ENCODE measurements around the gene NAA40. TPM values are rescaled to one million over a fixed set of nuclear protein-coding genes. Genes with fewer than 3 reads are reported as not detected.

NAA40 gene
- total RNA-seq, 3 donors from 2014 or later, result 5.9 to 27.4 (median 19.7) TPM

- H3K4me3 ChIP-seq, result peak overlapping the region in 1 of 3 donors; percentile 6
- no peak for DNase-seq (ENCODE audit: low spot score in 2 of 2)
These were observed 63.0 kb downstream of the NAA40 start for GRCh38 chr11:64001484-64002420.

GRCh38 chr11:64003807-64004589 is 65.2 kb downstream of the NAA40 start:
- Histone ChIP-seq H3K4me1 (peaks cover 13 to 17% of the 10 kb centered on the region in 2 donors), H3K36me3 (no peaks in the 10 kb centered on the region), H3K4me3 (no peak overlapping the region), H3K27me3 (no peaks in the 10 kb centered on the region), H3K9me3 (no peaks in the 10 kb centered on the region), H3K27ac (no peak overlapping the region)
- no peak for DNase-seq (ENCODE audit: low spot score in 2 of 2)
- intact Hi-C loops (cut with DNase I; ENCODE audit: low total_unique reads), result no loop called here
- no peak for TF ChIP-seq POLR2A (IDR thresholded peaks at IDR 0.05)
- TF ChIP-seq POLR2AphosphoS5 (IDR thresholded peaks at IDR 0.05), result no peak

More at GRCh38 chr11:64001484-64002420, 63.0 kb downstream of the NAA40 start:
- intact Hi-C loops (cut with DNase I; ENCODE audit: low total_unique reads), result no loop called here
- Histone ChIP-seq H3K27ac (peak overlapping the region in 1 of 2 donors; percentile 12), H3K27me3 (no peaks in the 10 kb centered on the region), H3K9me3 (no peaks in the 10 kb centered on the region), H3K36me3 (no peaks in the 10 kb centered on the region), H3K4me1 (peaks cover 15 to 17% of the 10 kb centered on the region in 2 donors)
- TF ChIP-seq POLR2A (IDR thresholded peaks at IDR 0.05), result no peak
- TF ChIP-seq CTCF (IDR thresholded peaks at IDR 0.05), result no peak
- no peak for TF ChIP-seq POLR2AphosphoS5 (IDR thresholded peaks at IDR 0.05)

GRCh38 chr11:64004590-64004984 is 65.8 kb downstream of the NAA40 start:
- H3K4me1 ChIP-seq, result peaks cover 8 to 11% of the 10 kb centered on the region in 2 donors
- intact Hi-C loops (cut with DNase I; ENCODE audit: low total_unique reads), result no loop called here
- no peaks in the 10 kb centered on the region for H3K9me3 ChIP-seq
- H3K36me3 ChIP-seq, result no peaks in the 10 kb centered on the region
- TF ChIP-seq POLR2A (IDR thresholded peaks at IDR 0.05), result no peak
- no peak for TF ChIP-seq CTCF (IDR thresholded peaks at IDR 0.05)
- TF ChIP-seq POLR2AphosphoS5 (IDR thresholded peaks at IDR 0.05), result no peak
- no peak for DNase-seq (ENCODE audit: low spot score in 2 of 2)
- no peaks in the 10 kb centered on the region for H3K27me3 ChIP-seq
- no peak overlapping the region for H3K4me3 ChIP-seq
- no peak overlapping the region for H3K27ac ChIP-seq

GRCh38 chr11:64005691-64006090 is 66.9 kb downstream of the NAA40 start:
- no peaks in the 10 kb centered on the region for H3K36me3 ChIP-seq
- H3K4me3 ChIP-seq, result no peak overlapping the region
- intact Hi-C loops (cut with DNase I; ENCODE audit: low total_unique reads), result no loop called here
- H3K4me1 ChIP-seq, result peaks cover 0 to 4% of the 10 kb centered on the region in 2 donors
- no peak for DNase-seq (ENCODE audit: low spot score in 2 of 2)
- no peak for TF ChIP-seq CTCF (IDR thresholded peaks at IDR 0.05)
- TF ChIP-seq POLR2A (IDR thresholded peaks at IDR 0.05), result no peak
- no peak for TF ChIP-seq POLR2AphosphoS5 (IDR thresholded peaks at IDR 0.05)
- H3K9me3 ChIP-seq, result no peaks in the 10 kb centered on the region
- H3K27me3 ChIP-seq, result no peaks in the 10 kb centered on the region
- no peak overlapping the region for H3K27ac ChIP-seq

GRCh38 chr11:64006398-64006797 is 67.6 kb downstream of the NAA40 start:
- H3K9me3 ChIP-seq, result no peaks in the 10 kb centered on the region
- TF ChIP-seq POLR2A (IDR thresholded peaks at IDR 0.05) (no peak), POLR2AphosphoS5 (IDR thresholded peaks at IDR 0.05) (no peak), CTCF (IDR thresholded peaks at IDR 0.05) (no peak)
- no peaks in the 10 kb centered on the region for H3K36me3 ChIP-seq
- DNase-seq (ENCODE audit: low spot score in 2 of 2), result no peak
- no peaks in the 10 kb centered on the region for H3K27me3 ChIP-seq
- H3K4me1 ChIP-seq, result peaks cover 0 to 4% of the 10 kb centered on the region in 2 donors
- intact Hi-C loops (cut with DNase I; ENCODE audit: low total_unique reads), result no loop called here
- H3K4me3 ChIP-seq, result no peak overlapping the region
- H3K27ac ChIP-seq, result no peak overlapping the region

Other genes starting within 250 kb of the NAA40 start
- 10 to 100 TPM in 1 of 3 donors, 1 to 10 TPM in 2; 8.8 to 12.5 (median 9.7) TPM for gene ZFTA, start 170.2 kb upstream of the NAA40 start, total RNA-seq
- 10 to 100 TPM in 2 of 3 donors, 1 to 10 TPM in 1; 4.8 to 13.8 (median 12.1) TPM for gene SPINDOC, start 125.5 kb upstream of the NAA40 start, total RNA-seq
- 10 to 100 TPM; 12.6 to 34.0 (median 22.3) TPM for gene MARK2, start 99.9 kb upstream of the NAA40 start, total RNA-seq
- under 1 TPM; 0.16 to 0.33 (median 0.29) TPM for gene RCOR2, start 21.8 kb upstream of the NAA40 start, total RNA-seq
- gene COX8A, start 35.6 kb downstream of the NAA40 start, total RNA-seq, result 100 to 1,000 TPM; 257 to 326 (median 293) TPM
- 10 to 100 TPM; 50.9 to 81.4 (median 79.3) TPM for gene OTUB1, start 47.4 kb downstream of the NAA40 start, total RNA-seq
- not detected for gene FLRT1, start 96.9 kb downstream of the NAA40 start, total RNA-seq
- 100 to 1,000 TPM in 1 of 3 donors, 10 to 100 TPM in 2; 19.7 to 113 (median 40.3) TPM for gene MACROD1, start 227.1 kb downstream of the NAA40 start, total RNA-seq
- 100 to 1,000 TPM in 2 of 3 donors, 10 to 100 TPM in 1; 88.5 to 114 (median 106) TPM for gene STIP1, start 247.2 kb downstream of the NAA40 start, total RNA-seq